HG03469 (cell line): ENCODE data around the gene NAV2.
"Not testable (repeated sequence)": the region's sequence is repeated elsewhere in the genome, so short reads cannot be mapped to it uniquely, and the experiment has no call there.

Experiments used
- ATAC-seq: cut with Tn5 transposase; IDR thresholded peaks from one replicate; pipeline ENCODE4 v1.9.1; 2021; ENCODE audit warnings: mild to moderate bottlenecking, moderate library complexity, moderate number of reproducible peaks; ENCODE audit not compliant: unreplicated experiment

NAV2 gene

DNA sequence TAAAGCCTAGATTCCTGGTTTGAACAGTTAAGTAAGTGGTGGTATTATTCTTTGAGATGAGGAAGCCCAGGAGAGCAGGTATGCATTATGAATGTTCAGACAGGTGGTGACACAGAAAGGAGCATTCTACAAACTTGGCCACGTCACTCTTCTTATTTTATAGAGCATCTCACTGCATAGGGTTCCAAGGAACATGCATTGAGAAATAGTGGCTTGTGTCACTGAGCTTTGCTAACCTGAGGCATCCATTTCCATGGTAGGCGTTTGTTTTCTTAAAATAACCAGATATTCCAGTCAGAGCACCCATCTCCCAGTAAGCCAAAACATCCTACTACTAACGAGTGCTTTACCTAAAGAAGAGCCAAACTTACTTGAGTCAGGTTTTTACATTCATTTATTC lies 169.7 kb downstream of the NAV2 start:
- no peak for ATAC-seq

DNA sequence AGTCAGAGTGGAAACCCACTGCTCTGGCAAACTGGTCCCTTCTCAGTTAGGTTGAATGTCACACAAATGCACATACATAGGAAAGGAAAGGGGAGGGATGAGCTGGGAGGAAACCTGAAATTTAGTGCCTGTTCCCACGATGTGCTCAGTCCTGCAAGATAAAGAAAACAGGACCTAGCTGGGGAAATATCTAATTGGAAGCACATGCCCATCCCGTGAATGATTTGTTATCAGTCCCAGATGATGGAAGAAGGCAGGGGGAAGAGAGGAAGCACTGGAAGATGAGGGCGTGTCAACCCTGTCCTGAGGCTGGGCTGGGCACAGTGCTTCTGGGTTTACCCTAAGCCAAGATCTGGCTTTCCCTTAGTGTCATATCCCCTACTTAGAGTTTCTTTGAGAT lies 173.9 kb downstream of the NAV2 start:
- no peak for ATAC-seq

DNA sequence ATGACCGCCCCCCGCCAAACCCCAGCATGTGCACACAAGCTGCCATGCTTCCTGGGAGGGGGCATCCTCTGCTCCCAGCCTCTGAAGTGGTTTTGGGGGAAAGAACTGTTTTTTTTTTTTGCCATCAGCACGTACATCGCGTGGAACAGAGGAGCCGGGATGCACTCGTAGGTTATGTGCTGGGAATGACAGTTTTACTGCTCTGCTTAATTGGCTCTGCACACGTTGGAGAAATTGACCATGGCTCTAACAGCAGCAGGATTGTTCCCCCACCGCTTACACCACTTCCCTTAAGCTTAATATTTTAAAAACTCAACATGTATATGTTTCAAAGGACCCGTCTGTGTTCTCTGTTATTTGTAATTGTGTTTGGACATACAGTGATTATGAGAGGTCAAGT lies 175.2 kb downstream of the NAV2 start:
- no peak for ATAC-seq

DNA sequence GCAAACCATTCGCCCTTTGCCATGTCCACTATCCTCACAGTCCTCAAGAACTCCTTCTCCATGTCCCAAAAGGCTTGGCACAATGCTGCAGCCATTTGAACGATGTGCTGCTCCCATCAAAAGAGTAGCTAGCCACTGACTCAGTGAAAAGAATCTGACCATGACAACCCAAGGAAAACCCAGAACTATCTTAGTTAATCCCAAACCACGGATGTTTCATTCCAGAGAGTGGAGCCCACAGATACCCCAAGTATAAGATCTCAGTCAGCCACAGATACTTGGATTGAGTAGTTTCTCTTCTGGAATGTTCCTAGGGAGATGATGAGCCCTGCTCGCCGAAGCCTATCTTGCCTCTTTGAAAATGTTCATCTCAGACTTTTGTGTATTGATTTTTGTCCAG lies 176.9 kb downstream of the NAV2 start:
- ATAC-seq: no peak

DNA sequence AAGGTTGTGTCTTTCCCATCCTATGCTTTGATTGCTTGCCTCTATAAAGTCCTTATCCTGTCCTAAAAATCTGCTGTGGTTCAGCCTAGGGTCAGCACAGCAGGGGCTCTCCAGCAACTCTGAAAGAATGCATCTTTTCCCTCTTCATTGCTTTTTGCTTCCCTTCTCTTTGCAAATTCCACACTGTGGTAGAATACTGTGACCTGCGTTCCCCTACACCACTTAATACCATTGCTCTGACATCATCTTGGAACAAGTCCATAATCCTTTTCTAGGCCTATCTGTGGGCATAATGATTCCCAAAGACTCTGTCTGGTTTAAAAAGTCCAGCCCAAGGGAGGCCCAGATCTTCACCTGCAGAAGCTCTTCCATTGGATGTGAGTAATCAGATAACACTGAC lies 177.7 kb downstream of the NAV2 start:
- ATAC-seq: no peak

DNA sequence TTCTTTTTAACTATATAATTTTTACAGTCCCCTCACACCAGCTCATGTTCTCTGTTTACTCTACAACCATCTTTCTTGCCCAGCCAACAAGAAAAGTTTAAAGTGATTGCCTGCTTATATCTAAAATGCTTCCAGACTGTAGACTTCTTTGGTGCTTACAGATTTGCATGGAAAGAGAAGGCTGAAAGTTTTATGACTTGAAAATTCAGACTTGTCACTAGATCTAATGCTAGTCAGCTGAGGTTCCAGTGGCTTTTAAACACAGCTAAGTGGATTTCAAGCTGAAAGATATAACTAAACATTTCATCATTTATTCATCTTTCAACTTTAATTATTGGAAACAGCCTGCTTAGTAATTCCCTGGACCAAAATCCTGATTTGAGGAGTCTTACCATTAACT lies 178.4 kb downstream of the NAV2 start:
- ATAC-seq: no peak

DNA sequence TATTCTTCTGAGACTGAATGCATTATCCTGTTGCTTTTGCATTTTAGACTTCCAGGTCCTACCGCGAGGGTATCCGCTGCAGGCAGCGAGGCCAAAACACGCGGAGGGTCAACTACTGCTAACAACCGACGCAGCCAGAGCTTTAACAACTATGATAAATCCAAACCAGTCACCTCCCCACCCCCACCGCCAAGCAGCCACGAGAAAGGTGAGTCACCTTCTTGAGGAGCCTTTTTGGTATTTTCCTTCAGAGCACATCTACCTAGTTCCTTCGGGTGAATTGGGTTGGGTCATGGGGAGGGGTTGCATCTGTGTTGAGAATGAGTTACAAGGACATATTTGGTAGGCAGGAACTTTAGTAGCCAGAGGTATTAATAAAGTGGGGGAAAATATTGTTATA lies 179.8 kb downstream of the NAV2 start:
- no peak for ATAC-seq

DNA sequence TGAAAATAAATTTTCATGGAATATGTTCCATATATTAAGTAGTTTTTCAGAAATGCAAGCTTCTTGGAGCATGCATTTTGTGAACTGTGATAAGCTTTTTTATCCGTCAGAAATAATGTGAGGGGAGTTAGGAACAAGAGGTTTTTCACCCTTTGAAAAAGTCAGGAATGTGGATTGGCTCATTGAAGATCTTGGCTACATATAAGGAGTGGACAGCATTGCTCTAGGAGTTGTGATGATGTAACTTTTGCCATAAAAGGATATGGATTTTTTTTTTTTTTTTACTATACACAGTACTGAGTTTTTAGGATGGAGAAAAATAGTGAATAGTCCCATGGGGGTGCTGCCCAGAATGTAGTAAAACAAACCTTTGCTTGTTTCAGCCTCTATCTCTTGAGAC lies 180.2 kb downstream of the NAV2 start:
- ATAC-seq: no peak

DNA sequence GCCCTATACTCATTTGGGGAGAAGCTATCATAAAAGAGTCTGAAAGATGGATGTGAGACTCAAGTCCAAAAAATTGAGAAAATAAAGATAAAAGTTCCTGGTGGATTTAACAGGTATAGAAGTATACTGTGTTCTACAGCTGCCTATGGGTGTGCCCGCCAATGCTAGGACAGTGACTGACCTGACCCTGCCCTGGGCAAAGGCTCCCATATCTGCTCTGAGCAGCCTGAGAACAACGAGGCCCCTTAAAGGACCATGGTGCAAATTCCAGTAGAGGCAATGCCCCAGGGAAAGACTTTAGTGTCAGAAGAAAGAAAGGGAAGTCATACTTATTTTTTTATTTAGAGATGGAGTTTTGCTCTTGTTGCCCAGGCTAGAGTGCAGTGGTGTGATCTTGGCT lies 181.8 kb downstream of the NAV2 start:
- ATAC-seq: no peak

DNA sequence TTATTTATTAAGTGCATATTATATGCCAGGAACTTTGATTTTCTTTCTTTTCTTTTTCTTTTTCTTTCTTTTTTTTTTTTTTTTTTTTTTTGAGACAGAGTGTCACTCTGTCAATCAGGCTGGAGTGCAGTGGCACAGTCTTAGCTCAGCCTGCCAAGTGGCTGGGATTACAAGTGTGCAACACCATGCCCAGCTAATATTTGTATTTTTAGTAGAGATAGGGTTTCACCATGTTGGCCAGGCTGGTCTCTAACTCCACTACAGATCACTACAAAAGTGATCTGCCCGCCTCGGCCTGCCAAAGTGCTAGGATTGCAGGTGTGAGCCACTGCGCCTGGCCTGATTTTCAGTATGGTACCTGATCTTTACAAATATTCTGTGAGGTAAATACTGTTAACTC lies 182.4 kb downstream of the NAV2 start:
- ATAC-seq: not testable (repeated sequence)

DNA sequence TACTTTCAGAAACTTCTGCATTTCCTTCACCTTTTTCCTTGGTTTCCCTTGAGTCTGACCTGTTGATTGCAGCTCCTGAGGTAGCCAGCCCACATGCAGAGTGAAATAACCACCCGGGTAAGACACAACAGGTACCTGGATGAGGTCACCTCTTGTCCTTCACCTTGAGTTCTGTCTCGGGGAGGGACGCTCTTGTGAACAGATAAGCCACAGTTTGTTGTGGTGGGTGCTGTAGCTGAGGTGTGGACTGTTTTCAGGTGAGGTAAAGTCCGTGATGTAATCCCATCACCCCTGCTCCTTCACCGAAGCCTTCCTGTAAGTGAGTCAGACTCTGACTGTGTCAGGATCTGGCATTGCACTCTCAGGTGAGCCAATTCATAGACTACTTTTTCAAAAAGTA lies 183.1 kb downstream of the NAV2 start:
- ATAC-seq: no peak

DNA sequence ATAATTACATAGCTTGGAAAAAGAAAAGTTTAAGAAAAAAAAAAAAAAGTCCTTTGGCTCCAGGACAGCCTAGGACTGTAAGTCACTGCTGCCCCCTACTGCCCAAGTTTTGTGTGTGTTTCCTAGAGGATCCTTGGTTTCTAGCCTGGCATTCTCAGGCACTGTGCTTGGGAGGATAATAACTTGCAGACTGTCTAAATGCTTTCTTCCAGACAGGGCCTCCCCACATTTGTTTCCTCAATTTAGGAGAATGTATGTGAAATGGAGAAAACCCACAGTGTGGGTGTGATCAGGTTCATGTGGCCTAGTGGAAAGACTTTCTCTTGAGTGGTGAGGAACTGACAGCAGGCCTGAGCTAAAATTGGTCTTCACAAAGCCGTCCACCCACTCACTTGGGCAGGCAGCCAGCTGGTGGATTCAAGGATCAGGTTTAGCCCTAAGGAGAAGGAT lies 191.0 kb downstream of the NAV2 start:
- no peak for ATAC-seq

DNA sequence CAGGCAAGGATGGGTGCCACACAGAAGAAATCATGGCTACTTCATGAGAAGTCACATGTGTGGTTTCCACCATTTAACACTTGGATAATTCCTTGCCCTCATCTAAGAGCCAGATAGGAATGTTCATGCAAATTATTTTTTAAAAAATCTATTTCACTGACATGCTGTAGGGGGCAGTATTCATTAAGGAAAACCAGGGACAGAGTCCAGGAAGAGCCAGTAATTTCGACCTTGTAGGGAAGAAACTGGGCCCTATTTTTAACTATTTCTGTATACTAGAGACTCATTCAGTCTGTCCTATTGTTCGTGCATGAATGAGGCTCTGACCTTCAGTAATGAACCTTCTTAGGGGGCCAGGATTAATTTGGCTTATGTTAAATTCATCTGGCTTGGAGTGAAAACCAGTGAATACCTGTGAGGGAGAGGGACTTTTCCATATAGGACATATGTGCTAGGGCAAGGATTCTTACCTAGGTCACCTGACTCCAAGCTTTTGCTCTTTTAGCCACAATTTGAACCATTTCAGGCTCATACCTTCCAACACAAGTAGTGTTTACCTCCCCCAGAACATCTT lies 192.7 kb downstream of the NAV2 start:
- no peak for ATAC-seq

DNA sequence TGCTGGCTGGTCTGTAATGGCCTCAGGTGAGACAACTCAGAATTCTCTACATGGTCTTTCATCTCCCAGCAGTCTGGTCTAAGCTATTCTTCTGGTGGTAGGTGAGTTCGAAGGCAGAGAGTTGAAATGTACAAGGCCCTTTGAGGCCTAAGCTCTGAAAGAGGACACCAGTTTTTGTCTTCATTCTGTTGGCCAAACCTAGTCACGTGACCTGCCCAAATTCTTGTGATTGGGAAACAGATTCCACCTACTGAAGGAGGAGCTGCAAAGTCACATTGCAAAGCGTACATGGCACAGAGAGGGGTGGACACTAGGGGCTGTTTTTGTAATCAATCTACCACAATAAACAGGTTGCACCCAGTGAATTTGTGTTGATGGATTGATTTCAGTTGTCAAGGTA lies 193.5 kb downstream of the NAV2 start:
- ATAC-seq: no peak

DNA sequence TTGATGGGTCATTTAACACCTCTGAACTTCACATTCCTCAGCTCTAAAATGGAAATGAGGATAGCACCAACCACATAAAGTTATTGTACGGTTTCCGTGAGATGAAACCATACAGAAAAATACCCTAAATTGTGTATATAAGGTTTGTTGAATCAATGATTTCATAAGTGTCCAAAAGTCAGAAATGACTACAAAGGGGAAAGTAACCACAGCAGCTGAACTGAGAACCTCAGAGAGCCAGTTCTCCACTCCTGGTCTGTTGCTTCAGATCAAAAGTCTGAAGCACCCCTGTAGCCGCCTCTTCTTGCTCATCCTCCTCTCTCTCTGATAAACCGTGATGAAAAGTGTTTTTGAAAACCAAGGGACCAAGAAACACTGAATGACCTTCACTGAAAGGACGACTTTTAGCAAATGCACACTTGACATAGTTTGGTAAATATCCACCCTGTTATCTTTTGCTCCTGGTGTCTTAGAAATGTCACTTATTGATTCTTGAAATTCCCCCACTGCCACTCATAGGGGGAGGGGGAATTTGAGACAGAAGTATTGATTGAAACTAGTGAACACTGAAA lies 194.5 kb downstream of the NAV2 start:
- ATAC-seq: no peak

DNA sequence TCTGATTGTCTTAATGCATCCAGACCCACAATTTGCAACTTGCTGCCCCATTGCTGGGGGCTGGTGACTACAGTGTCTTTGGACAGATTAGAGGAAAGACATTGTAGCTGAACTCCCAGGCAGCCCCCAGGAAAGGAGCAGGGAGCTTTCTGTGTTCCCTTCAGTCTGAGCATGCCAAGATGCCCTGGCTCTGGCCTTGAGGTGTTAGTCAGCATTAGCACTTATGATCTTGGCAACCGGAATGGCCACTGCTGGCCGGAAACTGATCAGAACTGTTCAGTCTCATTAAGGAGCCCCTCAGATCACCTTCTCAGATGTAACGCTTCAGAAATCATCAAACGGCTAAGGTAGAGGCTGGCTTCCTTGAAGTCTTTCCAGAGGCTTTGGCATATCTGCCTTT lies 195.2 kb downstream of the NAV2 start:
- no peak for ATAC-seq

DNA sequence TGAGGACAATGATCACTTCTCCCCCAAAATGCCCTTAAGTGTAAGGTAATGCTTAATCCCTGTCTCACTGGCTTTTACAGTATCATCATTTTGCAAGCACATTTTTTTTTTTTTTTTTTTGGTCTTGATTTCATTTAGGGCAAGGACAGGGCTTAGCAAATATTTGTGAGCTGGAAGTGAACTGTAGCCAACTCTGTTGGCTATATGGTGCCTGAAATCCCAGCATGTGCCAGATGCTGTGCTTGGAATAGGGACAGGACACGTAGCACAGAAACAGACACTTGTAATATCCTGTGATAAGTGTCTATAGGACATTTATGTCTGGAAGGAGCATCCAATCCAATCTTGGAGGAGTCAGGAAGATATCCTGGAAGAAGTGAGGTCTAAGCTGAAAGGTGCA lies 198.3 kb downstream of the NAV2 start:
- ATAC-seq: no peak

DNA sequence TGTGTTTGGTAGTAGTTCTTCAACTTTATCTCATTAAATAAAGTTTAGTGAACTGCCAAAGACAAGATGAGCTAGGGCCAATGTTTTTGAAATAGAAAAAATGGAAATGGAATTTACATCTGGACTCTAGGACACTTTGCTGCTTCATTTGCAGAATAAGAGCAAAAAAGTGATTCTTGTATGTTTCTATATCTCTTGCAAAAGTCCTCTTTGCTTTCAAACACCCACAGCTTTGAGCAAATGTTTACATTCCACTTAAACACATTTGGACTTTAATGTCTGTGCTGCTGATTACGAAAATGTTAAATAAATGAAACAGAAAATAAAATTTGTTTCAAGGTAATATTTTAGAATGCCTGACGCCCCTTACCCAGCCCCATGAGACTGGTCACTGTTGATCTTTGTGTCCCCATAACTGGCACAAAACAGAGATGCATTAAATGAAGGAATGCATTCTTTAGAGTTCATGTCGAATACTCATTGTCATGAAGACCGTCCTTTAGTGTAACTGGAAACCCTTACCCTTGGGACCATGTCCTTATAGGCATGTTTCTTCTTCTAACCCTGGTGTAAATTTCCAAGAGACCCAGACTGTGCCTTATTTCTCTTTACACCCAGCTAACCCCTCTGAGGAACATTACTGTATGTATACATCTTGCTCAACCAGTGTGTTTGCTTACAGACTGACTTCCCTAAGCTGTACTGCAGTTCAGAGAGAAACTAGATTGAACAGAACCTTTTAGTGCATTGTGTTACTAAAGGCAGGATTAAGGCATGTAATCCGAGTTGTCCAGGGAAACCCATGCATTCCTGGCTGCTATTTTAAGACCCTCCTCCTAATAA lies 199.7 kb downstream of the NAV2 start:
- no peak for ATAC-seq

DNA sequence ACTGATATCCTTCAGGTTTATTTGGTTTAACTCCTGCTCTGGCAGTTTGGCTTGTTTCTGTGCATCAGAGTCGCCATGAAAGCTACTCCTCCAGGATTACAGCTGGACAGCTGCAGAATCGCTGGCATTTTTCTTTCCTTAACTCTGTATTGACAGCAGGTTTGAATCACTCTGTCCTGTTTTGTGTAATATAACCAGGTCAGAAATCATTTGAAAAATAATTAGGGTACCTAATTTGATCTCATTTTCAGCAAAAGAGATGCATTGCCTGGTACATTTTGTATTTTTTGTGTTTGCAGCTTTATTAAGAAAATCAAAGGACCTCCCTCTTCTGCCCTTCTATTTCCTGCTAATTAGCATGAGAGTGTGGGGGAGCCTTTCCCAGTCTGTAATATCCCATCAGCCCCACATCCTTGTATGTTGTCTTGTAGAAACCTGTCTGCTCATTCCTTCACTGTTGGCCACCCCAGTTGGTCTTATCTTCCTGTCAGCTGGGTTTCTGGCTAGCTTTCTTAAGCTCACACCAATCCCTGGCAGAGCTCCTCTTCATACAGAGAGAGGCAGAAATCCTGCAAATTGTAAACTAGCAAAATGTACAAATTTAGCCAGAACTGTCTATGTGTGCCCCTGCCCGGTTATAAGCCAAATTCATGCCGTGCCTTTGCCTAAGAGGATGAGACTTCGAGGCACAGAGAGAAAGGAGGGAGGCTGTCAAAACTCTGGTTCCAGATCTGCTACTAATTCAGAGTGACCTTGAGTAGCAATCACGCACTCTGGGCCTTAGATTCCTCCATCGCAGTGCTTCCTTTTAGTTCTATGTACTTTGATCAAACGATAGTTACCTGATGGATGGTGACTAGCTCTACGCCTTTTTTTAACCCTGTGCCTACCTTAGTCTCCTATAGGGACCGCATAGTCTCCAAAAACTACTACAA lies 200.6 kb downstream of the NAV2 start:
- no peak for ATAC-seq

DNA sequence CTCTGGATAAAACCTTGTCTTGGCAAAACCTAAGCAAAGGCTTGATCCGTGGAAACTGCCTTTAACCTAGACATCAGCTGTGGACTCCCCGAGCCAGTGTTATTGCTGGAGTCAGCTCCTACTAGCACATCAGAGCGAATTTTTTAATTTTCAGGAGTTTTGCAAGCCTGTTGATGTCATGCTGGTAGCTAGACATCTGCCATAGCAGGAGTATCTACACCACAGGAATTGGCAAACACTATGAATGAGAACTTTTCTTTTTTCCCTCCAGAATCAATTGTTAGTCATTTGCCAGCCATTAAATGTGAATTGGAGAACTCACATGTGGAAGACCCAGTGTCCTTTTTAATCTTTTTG lies 201.2 kb downstream of the NAV2 start:
- no peak for ATAC-seq

DNA sequence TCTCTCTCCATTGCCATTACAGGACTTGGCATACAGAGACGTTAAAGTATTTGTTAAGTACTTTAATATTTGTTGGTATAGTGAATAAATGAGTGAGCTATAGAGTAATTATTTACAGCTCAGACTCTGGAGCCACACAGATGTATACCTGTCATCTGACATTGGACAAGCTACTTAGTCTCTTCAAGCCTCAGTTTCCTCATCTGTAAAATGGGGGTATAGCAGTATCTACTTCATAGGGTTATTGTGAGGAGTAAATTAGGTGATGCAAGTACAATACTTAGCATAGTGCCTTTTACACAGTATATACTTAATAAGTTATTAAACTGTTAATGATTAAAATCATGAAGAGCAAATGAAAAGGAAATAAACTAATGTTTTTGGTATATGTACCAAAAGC lies 203.2 kb downstream of the NAV2 start:
- no peak for ATAC-seq
